Smooth muscle cell (in vitro differentiated cells): ENCODE measurements around the gene SEC61G. TPM values are rescaled to one million over a fixed set of nuclear protein-coding genes. Genes with fewer than 3 reads are reported as not detected.

ENCODE experiments used
- polyA plus RNA-seq: library from polyadenylated mRNA; unstranded; fragments of >200 nt; fragmentation: Nextera tagmentation; extraction: Ambion mirVana; gene quantifications from 2 replicates; pipeline ENCODE4 v1.2.1, GENCODE V29; 2016
- total RNA-seq: library from RNA; depleted of rRNA; stranded (reverse); fragments of >200 nt; gene quantifications from 2 replicates; pipeline ENCODE4 v1.2.3, GENCODE V29; 2014

SEC61G gene
- total and polyA plus RNA-seq, 2 experiments from 2014 or later, result 839 to 1,699 TPM

Other genes with a start within 250 kb of the SEC61G start
- 0.22 TPM in 1 of 2 replicates, not detected in the other for gene VSTM2A, start 216.8 kb downstream of the SEC61G start, total RNA-seq
- gene VSTM2A, start 216.8 kb downstream of the SEC61G start, polyA plus RNA-seq, result not detected in 2 replicates